IPS DF 6.9 (cell line): Measurements from ENCODE around the gene OBSCN.

Experiments
- DNase-seq: peaks from one replicate; pipeline ENCODE4 v3.0.0-alpha.2; 2013; ENCODE audit warnings: low read depth, low spot score
- H3K27ac ChIP-seq: one replicate; pipeline ENCODE4 v1.5.1; 2013; ENCODE audit warnings: low read length, control low read depth
- H3K27me3 ChIP-seq: 2 replicates; pipeline ENCODE4 v1.6.1; 2013; ENCODE audit warnings: mild to moderate bottlenecking, low read length; ENCODE audit not compliant: control insufficient read depth, insufficient read depth
- H3K36me3 ChIP-seq: 2 replicates; pipeline ENCODE4 v1.6.1; 2013; ENCODE audit warnings: low read length; ENCODE audit not compliant: control insufficient read depth, insufficient read depth
- H3K4me1 ChIP-seq: 2 replicates; pipeline ENCODE4 v1.6.1; 2013; ENCODE audit warnings: low read length; ENCODE audit not compliant: control insufficient read depth, insufficient read depth
- H3K4me3 ChIP-seq: 2 replicates; pipeline ENCODE4 v1.5.1; 2013; ENCODE audit warnings: mild to moderate bottlenecking, low read length
- H3K9me3 ChIP-seq: 2 replicates; pipeline ENCODE4 v1.6.1; 2013; ENCODE audit warnings: low read length, inconsistent platforms; ENCODE audit not compliant: control insufficient read depth, insufficient read depth
- WGBS: extraction: QIAGEN DNeasy Blood & Tissue Kit; methylation state at CpG from one replicate; pipeline ENCODE4 v1.1.7; 2013; ENCODE audit warnings: mixed read lengths, missing lambda C conversion rate; ENCODE audit not compliant: insufficient read length, insufficient coverage; 5-methylcytosine and 5-hydroxymethylcytosine counted together

OBSCN gene

DNA sequence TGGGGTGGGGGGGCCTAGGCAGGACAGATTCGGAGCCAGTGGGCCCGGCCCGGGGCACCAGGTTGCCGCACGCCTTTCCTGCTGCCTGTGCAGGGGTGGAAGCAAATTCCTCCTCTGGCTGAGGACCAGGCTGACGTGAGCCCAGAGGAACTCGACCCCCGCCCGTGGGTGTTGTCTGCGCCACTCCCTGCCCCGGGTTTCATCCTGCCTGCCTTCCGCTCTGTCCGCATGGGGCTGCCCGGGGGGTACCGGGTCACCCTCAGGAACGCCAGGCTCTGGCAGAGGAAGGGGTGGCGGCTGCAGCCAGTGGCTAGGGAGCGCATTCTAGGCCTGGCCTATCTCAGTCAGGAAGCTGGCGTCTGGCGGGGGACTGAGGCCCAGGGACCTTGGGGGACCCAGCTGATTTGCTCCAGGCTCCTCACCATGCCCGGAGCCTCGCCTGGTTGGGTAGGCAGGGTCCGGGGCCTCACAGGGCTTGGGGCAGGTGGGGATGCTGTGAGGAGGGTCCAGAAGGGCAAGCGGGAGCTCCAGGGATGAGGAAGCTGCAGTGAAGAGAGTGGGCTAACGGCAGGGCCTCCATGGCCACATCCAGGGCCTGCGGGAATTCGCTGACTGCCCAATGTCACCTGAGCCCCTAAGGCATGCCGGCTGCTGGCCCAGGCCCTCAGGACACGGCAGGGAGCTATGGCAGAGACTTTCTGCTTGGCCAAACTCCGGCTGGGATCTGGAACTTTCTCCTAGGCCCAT is 44.7 kb upstream of the OBSCN start:
- Histone ChIP-seq H3K9me3 (no peaks in the 10 kb centered on the region), H3K36me3 (no peaks in the 10 kb centered on the region), H3K27ac (no peak overlapping the region), H3K4me1 (peaks cover 2% of the 10 kb centered on the region), H3K4me3 (no peak overlapping the region), H3K27me3 (no peaks in the 10 kb centered on the region; the same call in 1 of the 2 replicates)
- DNase-seq, result no peak
- WGBS, result no CpG with 5 or more reads among the region's 30 CpGs

DNA sequence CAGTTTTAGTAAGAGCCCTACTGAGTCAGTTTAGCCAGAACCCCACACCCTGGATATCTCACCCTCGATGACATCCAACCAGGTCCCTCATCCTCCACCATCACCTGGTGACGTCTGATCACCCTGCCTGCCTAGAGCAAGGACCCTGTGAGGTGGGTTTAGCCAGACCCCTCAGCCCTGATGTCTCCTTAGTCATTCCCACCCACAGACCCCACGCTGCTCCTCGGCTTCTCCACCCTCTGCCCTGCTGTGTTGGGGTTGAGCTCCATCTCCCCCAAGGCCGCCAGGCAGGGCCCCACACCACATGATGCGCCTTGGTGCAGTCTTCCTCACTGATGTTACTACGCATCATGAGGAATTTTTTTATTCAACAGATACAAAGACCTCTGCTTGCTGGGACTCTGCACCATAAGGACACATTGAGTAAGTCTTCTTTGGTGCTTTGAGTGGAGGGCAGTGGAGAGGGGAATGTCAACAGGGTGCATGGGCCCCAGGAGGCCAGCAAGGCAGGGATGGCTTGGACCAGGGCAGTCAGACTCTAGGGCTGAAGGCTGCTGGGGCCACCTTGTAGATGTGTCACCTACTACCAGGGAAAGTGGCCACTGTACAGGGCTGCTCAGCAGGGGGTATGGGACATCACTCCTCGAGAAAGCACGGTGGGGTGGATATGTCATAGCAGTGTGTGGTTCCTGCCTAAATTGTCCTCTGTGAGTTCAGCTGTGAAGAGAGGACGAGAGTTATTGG is 43.9 kb upstream of the OBSCN start:
- no peaks in the 10 kb centered on the region; the same call in 1 of the 2 replicates for H3K27me3 ChIP-seq
- H3K36me3 ChIP-seq, result no peaks in the 10 kb centered on the region
- no peak overlapping the region for H3K4me3 ChIP-seq
- H3K9me3 ChIP-seq, result no peaks in the 10 kb centered on the region
- DNase-seq, result no peak
- H3K27ac ChIP-seq, result no peak overlapping the region
- peaks cover 2% of the 10 kb centered on the region; the same call in 1 of the 2 replicates for H3K4me1 ChIP-seq
- no CpG with 5 or more reads among the region's 10 CpGs for WGBS

DNA sequence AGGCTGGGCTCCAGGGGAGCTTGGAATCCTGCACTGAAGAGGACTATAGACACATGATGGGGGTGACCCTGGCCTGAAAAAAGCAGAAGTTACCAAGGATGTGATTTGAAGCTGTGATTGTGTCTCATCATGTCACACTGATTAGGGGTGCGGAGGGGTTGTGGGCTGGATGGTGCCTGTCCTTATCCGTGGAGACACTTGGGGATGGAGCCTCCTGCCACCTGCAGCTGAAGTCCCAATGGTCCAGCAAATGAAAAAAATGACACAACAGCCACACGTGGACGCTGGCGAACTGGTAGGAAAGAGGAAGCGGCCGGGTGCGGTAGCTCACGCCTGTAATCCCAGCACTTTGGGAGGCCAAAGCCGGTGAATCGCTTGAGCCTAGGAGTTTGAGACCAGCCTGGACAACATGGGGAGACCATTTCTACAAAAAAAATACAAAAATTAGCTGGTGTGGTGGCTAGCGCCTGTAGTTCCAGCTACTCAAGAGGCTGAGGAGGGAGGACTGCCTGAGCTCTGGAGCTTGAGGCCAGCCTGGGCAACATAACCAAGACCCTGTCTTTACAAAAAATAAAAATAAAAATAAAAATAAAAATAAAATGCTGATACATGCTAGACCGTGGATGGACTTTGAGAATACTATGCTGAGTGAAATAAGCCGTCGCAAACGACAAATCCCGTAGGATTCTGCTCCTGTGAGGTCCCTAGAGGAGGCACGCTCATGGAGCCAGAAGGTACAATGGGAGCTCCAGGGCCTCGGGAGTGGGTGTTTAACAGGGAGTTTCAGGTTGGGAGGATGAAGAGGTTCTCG is 43.1 kb upstream of the OBSCN start:
- WGBS, result no CpG with 5 or more reads among the region's 20 CpGs
- Histone ChIP-seq H3K4me1 (peaks cover 2% of the 10 kb centered on the region; the same call in 1 of the 2 replicates), H3K9me3 (no peaks in the 10 kb centered on the region), H3K27ac (no peak overlapping the region), H3K4me3 (peak overlapping the region; percentile 35; the same call in 1 of the 2 replicates), H3K27me3 (no peaks in the 10 kb centered on the region; the same call in 1 of the 2 replicates), H3K36me3 (no peaks in the 10 kb centered on the region)
- DNase-seq, result no peak

DNA sequence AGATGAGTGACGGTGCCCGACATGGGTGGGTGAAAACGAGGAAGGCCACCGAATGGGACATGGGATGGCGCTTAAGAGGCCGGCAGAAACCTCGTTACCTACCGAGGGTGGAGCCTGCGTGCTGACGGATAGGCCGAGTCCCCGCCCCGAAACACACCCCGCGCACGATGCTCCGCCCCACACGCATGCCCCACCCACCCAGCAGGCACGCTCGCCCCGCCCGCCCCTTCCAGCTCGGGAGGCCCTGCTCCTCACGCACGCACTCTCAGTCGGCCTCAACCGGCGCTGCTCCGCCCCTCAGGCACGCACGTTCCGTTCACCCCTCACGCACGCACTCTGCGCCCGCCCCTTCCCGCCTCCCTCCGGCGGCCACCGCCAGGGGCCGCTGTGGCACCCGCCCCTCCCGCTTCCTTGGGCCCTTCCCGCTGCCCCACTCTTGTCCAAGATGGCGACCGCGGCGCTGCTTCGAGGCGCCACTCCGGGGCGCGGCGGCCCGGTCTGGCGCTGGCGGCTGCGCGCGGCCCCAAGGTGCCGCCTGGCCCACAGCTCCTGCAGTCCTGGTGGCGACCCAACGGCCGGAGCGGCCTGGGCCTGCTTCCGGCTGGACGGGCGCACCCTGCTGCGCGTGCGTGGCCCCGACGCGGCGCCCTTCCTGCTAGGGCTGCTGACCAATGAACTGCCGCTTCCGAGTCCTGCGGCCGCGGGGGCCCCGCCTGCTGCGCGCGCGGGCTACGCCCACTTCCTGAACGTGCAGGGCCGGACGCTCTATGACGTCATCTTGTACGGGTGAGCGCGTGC is 42.3 kb upstream of the OBSCN start, which contains the start of gene IBA57:
IBA57 (plus strand) TSS at position 433 of the 798 bp plus-strand sequence; CDS start at position 446, 13 bp downstream.
- Histone ChIP-seq H3K4me1 (peaks cover 2% of the 10 kb centered on the region; the same call in 1 of the 2 replicates), H3K4me3 (peak within 1 kb of the TSS; percentile 80; the same call in 1 of the 2 replicates), H3K36me3 (no peaks in the 10 kb centered on the region), H3K9me3 (no peaks in the 10 kb centered on the region), H3K27me3 (no peaks in the 10 kb centered on the region; the same call in 1 of the 2 replicates), H3K27ac (no peak within 1 kb of the TSS)
- peak; percentile 86 for DNase-seq
- WGBS, result no CpG with 5 or more reads among the region's 93 CpGs

DNA sequence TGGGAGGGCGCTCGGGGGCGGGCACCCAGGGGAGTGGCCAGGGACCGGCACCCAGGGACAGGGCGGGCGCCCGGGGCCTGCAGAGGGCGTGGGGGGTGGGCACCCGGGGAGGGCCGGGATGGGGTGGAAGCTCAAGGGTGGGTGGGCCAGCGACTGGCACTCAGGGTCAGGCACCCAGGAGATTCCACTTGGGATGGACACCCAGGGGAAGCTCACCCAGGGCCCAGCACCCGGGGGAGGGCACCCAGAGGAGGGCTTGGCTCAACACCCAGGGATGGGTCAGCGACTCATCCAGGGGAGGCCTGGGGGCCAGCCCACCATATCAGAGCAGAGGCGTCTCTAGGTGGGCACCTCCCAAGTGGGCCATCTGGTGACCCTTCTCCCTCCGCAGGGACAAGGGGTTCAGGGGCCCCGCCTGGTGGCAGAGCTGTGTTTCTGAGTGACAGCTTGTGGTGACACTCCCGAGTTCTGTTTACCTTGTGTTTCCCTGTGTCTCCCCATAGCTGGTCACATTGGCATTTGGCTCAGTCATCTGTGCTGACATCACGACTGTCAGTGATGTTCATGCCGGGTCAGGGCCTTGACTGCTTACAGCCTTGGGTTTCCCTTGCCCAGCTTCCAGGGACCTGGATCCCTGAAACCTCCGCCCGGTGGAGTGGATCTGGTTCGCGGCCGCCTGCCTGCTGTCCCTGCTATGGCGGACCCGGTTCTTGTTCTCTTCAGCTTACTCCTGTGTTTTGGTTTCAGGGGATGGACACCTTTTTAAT is 41.5 kb upstream of the OBSCN start:
- no CpG with 5 or more reads among the region's 26 CpGs for WGBS
- H3K4me1 ChIP-seq, result peaks cover 2% of the 10 kb centered on the region; the same call in 1 of the 2 replicates
- no peaks in the 10 kb centered on the region for H3K27me3 ChIP-seq
- no peaks in the 10 kb centered on the region for H3K36me3 ChIP-seq
- H3K27ac ChIP-seq, result no peak overlapping the region
- no peaks in the 10 kb centered on the region for H3K9me3 ChIP-seq
- DNase-seq, result no peak
- peak overlapping the region; percentile 80; the same call in 1 of the 2 replicates for H3K4me3 ChIP-seq

DNA sequence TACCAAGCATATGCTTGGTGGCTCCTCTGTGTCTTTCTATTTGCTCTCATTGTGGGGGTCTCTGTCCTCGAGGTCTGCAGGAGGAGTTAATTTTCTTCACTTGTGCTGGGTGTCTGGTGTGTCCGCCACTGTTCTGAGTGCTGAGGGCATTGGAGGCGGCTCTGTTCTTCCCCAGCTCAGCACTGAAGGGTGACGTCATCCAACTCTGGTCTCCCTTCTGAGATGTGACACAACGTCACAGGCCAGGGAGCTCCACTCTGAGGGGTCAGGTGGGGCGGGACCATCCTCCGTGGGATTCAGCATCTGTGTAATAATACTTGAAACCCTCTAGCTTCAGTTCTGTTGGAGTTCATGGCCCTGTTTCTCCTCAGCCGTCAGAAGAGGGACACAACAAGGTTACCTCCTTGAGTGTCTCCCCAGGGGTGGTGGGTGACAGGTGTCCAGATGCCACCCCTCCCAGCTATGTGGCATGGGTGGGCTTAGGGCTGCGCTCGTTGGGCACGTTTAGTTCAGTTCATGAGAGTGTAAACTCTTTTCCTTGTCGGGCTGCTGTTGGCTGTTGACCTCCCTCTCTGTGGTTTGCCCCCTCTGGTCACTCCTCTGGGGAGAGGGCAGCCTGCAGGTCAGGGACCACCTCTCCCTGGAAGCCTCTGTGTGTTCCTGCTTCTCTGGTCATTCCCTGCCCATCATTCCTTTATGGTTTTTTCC is 39.1 kb upstream of the OBSCN start:
- Histone ChIP-seq H3K27ac (no peak overlapping the region), H3K9me3 (no peaks in the 10 kb centered on the region)
- no peak for DNase-seq

DNA sequence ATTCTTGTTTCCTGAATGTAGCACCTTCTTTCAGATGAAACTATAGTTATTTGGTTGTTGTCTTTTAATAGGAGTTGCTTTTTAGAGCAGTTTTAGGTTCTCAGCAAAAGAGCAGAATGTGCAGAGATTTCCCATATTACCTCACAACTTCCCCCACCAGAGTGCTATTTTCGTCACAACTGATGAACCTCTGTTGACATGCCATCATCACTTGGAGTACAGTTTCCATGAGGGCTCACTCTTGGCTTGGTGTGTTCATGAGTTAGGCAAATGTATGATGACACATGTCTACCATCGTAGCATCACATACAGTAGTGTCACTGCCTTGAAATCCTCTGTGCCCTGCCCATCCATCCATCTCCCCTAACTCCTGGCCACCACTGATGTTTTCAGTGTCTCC is 38.5 kb upstream of the OBSCN start:
- WGBS, result no CpG with 5 or more reads among the region's 2 CpGs
- Histone ChIP-seq H3K9me3 (no peaks in the 10 kb centered on the region), H3K27me3 (no peaks in the 10 kb centered on the region), H3K27ac (no peak overlapping the region), H3K4me3 (no peak overlapping the region), H3K4me1 (peaks cover 3% of the 10 kb centered on the region), H3K36me3 (no peaks in the 10 kb centered on the region)
- DNase-seq, result no peak

More for the DNA sequence above, 39.1 kb upstream of the OBSCN start:
- Histone ChIP-seq H3K27me3 (no peaks in the 10 kb centered on the region), H3K4me3 (no peak overlapping the region), H3K4me1 (peaks cover 1% of the 10 kb centered on the region), H3K36me3 (no peaks in the 10 kb centered on the region)
- WGBS, result no CpG with 5 or more reads among the region's 12 CpGs

DNA sequence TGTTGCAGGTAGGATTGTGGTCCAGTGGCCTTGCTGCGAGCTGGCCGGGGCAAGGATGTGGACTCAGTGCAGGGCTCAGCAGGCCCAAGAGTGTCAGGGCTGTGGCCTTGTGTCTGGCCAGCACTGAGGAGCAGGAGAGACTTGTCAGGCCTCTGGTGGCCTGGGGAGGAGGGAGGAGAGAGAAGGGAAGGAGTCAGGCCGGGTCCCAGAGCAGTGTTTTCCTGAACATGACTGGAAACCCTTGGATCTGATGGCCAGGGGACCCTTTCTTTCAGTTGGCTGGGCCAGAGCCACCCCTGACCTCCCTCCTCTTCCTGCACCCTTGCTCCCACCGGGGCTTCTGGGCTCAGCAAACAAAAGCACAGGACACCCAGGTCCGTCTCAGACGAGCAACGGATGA is 37.2 kb upstream of the OBSCN start:
- Histone ChIP-seq H3K27ac (no peak overlapping the region), H3K27me3 (no peaks in the 10 kb centered on the region), H3K36me3 (no peaks in the 10 kb centered on the region), H3K9me3 (no peaks in the 10 kb centered on the region), H3K4me1 (peaks cover 6% of the 10 kb centered on the region), H3K4me3 (no peak overlapping the region)
- DNase-seq, result no peak
- WGBS, result no CpG with 5 or more reads among the region's 7 CpGs
